Fibroblast of mammary gland (primary cell): ENCODE data around the gene PPFIBP1.

Source experiments
- DNase-seq: peaks from one replicate; pipeline ENCODE4 v3.0.0-alpha.2; 2010; ENCODE audit warnings: low read depth
- H3K4me3 ChIP-seq: 2 replicates; pipeline ENCODE4 v1.5.1; 2011; ENCODE audit warnings: low read depth, mild to moderate bottlenecking, low read length, moderate library complexity; ENCODE audit not compliant: control insufficient read depth
- TF ChIP-seq, protein P1 (sequence below): conservative IDR thresholded peaks from 2 replicates; pipeline ENCODE4 v1.5.1; 2011; ENCODE audit warnings: low read depth, low read length, inconsistent platforms; ENCODE audit not compliant: control insufficient read depth, insufficient read depth

The PPFIBP1 gene

DNA sequence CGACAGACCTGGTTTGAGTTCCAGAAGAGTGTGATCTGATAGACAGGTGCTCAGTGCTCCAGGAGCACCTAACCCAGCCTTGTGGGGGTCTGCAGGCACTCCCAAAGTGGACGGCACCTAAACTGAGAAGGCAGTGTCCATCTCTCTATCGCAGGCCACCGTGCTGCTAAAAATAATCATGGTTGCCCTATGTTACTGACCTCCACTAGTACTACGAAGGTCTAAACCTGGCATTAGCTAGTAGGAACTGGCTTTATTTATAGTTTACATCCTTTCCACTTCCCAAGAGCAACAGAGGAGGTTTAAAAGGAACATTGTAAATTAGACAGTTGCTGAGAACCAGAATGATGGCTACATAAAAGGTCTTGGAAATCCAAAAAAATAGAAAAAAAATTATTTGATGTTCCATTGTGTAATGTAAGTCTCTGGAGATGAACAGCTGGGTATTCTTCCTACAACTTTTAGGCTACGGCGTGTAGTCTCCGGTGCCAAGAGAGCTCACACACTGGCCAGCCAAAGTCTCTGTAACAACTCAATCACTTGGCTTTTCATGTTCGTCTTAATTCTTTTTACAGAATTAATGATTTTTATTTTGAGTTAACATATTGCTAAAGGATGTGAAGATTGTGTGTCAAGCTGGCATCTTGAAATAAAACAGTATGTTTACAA, 27.3 kb downstream of the PPFIBP1 start:
- peak; percentile 57 for DNase-seq
- H3K4me3 ChIP-seq, result no peak overlapping the region
- TF ChIP-seq, protein P1, sequence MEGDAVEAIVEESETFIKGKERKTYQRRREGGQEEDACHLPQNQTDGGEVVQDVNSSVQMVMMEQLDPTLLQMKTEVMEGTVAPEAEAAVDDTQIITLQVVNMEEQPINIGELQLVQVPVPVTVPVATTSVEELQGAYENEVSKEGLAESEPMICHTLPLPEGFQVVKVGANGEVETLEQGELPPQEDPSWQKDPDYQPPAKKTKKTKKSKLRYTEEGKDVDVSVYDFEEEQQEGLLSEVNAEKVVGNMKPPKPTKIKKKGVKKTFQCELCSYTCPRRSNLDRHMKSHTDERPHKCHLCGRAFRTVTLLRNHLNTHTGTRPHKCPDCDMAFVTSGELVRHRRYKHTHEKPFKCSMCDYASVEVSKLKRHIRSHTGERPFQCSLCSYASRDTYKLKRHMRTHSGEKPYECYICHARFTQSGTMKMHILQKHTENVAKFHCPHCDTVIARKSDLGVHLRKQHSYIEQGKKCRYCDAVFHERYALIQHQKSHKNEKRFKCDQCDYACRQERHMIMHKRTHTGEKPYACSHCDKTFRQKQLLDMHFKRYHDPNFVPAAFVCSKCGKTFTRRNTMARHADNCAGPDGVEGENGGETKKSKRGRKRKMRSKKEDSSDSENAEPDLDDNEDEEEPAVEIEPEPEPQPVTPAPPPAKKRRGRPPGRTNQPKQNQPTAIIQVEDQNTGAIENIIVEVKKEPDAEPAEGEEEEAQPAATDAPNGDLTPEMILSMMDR, result no peak

DNA sequence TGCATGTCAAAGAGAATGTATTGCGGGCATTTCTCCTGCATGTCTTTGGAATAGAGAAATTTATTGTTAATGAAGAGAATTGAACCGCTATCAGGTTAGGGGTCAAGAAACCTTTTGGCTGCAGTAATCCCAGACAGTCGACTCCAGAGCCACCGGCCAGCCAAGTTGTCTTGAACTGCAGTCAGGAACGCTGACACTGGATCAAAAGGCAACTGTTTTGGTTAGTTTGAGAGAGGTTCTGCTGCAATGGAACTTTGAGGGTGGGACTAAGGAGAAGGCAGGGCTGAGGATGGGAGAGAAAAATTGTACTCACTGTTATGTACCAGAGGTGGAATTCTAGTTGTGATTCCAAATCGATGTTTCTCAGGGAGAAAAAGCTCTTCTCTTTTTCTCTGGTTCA, 28.2 kb downstream of the PPFIBP1 start:
- TF ChIP-seq, protein P1, result no peak
- no peak overlapping the region for H3K4me3 ChIP-seq
- DNase-seq, result no peak

DNA sequence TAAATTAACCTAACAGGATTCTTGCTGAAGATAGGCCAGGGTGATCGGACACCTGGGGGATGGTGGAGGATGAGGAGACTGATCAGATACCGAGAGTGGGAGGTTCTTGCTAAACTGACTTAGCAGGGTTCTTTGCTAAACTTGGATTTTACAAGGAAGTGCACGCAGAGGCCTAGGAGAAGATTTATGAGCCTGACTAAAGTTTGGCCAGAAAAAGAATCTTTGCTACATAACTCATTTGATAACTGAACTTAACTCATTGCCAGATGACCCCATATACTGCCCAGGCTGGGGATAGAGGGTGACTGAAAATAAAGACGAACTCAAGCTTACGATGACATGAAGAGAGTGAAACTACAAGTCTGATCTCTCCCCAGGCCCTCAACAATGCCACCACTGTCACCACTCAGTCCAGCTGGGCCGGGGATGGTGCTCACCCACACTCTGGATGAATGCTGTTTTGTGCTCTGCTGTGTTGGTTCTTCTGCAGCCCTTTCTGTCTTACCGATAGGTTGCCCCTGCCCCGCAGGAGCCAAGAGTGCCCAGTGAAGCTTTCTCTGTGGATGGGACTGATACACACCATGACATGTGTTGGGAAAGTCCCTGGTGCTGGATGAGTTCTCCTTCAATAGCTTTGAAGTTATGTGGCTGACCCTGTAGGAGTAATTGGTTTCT, 29.0 kb downstream of the PPFIBP1 start:
- no peak for DNase-seq
- TF ChIP-seq, protein P1, result no peak
- H3K4me3 ChIP-seq, result no peak overlapping the region

DNA sequence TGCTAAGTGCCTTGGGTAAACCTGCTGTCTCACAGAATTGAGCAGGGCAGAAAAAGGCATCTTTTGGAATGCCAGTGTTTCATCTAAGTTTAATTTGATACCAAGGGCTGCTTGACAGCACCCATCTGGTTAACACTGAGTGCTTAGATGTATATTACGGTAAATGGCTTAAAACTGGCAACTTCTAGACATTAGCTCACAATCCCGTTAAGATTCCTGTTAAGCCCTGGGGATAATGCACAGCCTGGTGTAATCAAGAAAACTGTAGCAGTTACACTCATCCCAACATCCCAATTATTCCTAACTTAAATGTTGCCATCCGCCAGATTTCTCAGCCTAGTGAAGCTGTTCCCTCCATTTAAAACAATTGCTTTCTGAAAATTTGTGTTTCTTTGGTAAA, 29.9 kb downstream of the PPFIBP1 start:
- TF ChIP-seq, protein P1, result no peak
- no peak overlapping the region for H3K4me3 ChIP-seq
- no peak for DNase-seq

DNA sequence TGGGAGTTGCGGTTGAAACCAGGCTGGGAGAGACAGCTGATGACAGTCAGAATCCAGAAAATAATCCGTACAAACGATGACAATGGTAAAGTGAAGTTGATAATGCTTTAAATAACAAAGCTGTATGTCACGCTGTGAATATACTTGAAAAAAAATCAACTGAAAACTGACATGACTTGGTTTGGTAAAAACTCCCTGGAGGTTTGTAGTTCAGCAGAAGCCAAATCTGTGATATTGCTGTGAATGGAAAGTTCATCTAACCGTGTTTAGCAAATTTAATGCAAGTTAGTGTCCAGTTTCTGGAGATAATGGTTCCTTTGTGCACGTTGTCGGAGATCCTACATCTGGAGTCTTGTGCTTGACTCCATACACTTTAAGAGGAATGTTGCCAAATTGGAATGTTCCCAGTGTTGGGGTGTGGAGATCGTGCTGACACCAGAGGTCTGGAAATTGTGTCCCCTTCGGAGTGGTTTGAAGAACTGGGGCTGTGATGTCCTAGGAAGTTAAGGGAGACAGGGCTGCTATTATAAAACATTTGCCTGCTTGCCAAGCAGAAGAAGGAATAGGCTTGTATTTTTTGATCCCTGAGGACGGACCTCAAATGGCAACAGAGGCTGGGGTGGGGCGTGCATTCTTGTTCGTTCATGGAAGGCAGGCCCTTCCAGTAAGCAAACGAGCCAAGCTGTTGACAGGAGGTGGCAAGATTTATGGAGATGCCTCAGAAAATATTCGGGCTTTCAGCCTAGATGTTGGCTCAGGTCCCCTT, 30.6 kb downstream of the PPFIBP1 start:
- peak overlapping the region; percentile 12 for H3K4me3 ChIP-seq
- TF ChIP-seq, protein P1, result no peak
- peak; percentile 89 for DNase-seq

DNA sequence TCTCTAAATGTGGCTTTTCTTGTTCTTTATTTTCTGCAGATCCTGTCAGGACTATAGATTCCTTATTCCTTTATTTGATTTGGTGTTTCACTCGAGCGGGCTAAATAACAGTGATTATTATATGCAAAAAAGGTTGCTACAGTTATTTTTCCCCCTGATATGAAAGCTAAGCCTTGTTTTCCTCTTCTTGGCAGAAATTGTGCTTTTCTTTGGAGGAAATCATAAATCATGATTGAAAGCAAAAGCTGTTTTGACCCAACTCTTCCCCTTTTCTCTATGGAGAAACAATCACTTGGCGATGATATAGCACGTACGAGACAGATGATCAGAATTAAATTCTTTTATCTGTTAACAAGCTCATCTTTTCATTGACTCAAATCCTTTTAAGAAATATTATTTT, 31.4 kb downstream of the PPFIBP1 start:
- TF ChIP-seq, protein P1, result no peak
- peak; percentile 55 for DNase-seq
- H3K4me3 ChIP-seq, result peak overlapping the region; percentile 13
